Stimulated activated CD8-positive, alpha-beta memory T cell treated with anti-CD3 and anti-CD28 coated beads, Interleukin-7, amount 100 ng/mL, for 24 hours (primary cell): ENCODE data around the gene PIGQ.

ENCODE experiments used
- DNase-seq: peaks from one replicate; pipeline ENCODE4 v3.0.0-alpha.2; 2020; ENCODE audit warnings: low read depth

PIGQ gene

GRCh38 chr16:628321-629061 is 58.7 kb downstream of the PIGQ start:
- no peak for DNase-seq

DNA sequence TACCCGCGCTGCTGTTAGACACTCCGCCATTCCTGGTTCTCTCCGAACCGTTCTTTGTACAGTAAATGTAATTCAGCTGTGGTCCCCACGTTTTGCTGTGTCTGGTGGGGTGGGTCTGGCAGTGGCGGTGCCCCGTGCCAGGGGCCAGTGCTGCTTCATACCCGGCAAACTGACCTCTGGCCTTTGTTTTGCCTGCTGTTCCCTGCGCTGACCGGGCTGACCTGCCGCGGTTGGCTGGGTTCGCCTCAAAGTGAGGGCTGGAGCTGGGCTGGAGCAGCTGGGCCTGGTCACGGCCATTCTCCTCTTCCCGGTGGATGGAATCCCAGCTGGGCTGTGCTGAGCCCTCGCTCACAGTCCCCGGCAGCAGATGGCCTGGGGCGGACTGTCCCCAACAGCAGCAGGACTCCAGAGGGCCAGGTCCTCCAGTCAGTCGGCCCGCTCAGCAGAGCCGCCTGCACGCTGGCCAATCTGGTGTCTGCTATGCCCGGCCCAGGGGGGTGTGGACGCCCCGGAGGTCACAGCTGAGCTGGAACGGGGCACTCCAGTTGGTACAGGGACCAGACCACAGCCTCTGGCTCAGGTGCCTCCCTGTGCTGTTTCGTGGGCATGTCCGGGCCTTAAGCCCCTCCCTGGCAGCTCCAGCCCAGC is 59.5 kb downstream of the PIGQ start:
- DNase-seq: no peak

DNA sequence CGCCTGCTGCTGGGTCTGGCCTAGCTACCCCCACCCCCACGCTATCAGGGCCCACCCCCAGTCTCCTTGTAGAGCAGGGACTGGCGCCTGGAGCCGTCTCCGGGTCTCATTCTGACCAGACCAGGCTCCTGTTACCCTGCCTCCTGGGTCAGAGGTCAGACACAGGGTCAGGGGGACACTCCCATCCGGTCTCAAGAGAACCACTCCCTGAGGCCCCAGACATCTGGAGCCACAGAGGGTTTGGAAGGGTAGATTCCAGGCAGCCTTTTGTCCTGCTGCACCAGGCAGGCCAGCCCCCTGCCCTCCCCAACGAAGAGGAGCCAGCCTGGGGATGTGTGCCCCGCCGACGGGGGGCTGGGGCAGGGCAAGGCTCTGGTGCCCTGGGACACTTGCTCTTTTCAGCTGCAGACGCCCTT is 60.1 kb downstream of the PIGQ start:
- DNase-seq: no peak

DNA sequence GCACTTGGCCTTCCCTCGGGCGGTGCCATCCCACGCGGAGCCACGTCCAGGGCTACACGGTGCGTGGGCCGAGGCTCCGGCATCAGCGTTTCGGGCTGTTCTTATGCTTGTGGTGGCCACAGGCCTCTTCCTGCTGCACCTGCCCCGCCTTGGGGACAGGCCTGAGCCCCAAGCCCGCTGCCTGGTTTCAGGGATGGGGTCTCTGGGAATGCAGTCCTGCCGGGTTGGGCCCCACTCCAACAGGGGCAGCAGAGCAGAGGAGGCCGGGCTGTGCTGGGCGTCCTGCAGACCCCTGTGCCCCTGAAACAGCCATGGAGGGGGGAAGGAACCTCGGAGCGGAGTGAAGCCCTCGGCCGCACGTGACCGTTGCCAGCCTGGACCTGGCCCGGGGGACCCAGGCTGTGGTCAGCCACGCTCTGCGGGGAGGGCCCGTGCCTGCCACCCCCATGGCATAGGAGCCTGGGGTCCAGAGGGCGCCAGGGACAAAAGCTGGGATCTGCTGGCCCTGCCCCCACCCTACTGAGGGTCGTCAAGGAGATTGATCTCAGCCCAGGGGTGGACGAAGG is 60.6 kb downstream of the PIGQ start:
- DNase-seq: no peak

DNA sequence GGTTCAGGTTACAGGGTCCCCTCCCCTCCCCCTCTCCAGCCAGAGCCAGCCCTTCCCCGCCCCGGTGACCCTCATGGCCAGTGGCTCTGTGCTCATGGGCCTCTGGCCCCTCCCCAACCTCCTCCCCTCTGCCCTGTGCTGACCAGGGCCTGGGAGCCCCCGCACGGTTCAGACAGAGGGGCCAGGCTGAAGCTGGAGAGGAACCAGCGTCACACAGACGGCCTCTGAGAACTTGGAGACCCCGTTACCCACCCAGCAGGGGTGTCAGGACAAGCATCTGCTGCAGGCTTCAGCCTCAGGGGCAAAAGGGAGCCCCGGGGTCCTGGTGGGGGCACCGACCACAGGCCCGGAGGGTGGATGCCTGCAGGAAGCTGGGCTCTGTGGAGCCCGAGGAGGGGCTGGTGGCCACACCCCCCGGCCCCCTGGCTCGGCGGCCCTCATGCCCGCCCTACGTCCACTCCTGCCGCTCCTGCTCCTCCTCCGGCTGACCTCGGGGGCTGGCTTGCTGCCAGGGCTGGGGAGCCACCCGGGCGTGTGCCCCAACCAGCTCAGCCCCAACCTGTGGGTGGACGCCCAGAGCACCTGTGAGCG is 61.1 kb downstream of the PIGQ start, which contains the start of gene WFIKKN1:
Gene WFIKKN1, plus strand, starts transcription at position 171 of the 591 bp plus-strand sequence. Its CDS starts 269 bp downstream, at position 440.
- no peak for DNase-seq

- no peak for DNase-seq
Observed at GRCh38 chr16:631808-632358, 62.1 kb downstream of the PIGQ start.

- no peak for DNase-seq
Observed at GRCh38 chr16:632486-633335, 62.9 kb downstream of the PIGQ start.

DNA sequence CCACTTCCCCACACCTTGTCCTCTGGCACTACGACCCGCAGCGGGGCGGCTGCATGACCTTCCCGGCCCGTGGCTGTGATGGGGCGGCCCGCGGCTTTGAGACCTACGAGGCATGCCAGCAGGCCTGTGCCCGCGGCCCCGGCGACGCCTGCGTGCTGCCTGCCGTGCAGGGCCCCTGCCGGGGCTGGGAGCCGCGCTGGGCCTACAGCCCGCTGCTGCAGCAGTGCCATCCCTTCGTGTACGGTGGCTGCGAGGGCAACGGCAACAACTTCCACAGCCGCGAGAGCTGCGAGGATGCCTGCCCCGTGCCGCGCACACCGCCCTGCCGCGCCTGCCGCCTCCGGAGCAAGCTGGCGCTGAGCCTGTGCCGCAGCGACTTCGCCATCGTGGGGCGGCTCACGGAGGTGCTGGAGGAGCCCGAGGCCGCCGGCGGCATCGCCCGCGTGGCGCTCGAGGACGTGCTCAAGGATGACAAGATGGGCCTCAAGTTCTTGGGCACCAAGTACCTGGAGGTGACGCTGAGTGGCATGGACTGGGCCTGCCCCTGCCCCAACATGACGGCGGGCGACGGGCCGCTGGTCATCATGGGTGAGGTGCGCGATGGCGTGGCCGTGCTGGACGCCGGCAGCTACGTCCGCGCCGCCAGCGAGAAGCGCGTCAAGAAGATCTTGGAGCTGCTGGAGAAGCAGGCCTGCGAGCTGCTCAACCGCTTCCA is 63.7 kb downstream of the PIGQ start:
- no peak for DNase-seq
